Esophagus squamous epithelium (tissue), 4 donors: ENCODE results near the gene CES2.

ENCODE experiments used
- POLR2A ChIP-seq, 4 donors: fragments of 450-650 bp; IDR thresholded peaks; one replicate each; pipeline ENCODE4 v1.6.1; 2017; ENCODE audit warnings: antibody characterized with exemption in 4 of 4, mild to moderate bottlenecking in 4 of 4, moderate library complexity in 3 of 4
- TF ChIP-seq, protein P1 (sequence below), 6 experiments: fragments of 450-650 bp in 4 of 6; fragments of 200-600 bp in 2 of 6; sonication (generic) in 2 of 6; IDR thresholded peaks; one replicate each; pipeline ENCODE4 v1.5.1; 2016 to 2019; ENCODE audit warnings: antibody characterized with exemption in 6 of 6, mild to moderate bottlenecking in 4 of 6, moderate library complexity in 4 of 6

DNA sequence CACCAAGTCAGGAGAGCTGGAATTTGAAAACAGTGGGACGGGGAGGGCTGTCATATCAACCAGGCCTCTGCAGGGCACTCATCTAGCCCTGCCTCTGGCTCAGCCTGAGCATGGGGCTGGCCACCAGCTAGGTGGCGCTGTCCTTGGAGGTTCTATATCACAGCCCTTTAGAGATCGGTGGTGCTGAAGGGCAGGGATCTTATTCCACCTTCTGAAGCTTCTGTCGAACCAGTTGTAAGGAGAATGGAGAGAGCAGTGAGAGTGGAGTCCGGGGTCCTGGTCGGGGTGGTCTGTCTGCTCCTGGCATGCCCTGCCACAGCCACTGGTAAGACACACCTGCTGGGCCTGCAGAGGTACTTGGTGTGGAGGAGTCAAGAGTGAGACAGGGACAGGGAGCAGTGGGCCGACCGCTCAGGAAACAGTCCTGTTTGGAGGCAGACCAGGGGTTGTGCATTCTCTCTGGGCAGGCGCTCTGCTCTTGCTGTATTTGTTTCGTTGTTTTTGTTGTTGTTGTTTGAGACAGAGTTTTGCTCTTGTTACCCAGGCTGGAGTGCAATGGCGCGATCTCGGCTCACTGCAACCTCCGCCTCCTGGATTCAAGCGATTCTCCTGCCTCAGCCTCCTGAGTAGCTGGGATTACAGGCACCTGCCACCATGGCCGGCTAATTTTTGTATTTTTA lies 25.9 kb downstream of the CES2 start, which contains the start of gene CES3:
- TF ChIP-seq, protein P1, sequence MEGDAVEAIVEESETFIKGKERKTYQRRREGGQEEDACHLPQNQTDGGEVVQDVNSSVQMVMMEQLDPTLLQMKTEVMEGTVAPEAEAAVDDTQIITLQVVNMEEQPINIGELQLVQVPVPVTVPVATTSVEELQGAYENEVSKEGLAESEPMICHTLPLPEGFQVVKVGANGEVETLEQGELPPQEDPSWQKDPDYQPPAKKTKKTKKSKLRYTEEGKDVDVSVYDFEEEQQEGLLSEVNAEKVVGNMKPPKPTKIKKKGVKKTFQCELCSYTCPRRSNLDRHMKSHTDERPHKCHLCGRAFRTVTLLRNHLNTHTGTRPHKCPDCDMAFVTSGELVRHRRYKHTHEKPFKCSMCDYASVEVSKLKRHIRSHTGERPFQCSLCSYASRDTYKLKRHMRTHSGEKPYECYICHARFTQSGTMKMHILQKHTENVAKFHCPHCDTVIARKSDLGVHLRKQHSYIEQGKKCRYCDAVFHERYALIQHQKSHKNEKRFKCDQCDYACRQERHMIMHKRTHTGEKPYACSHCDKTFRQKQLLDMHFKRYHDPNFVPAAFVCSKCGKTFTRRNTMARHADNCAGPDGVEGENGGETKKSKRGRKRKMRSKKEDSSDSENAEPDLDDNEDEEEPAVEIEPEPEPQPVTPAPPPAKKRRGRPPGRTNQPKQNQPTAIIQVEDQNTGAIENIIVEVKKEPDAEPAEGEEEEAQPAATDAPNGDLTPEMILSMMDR (IDR thresholded peaks at IDR 0.05) = peak; percentile 65 to 83 (median 70)
- TF ChIP-seq POLR2A (IDR thresholded peaks at IDR 0.05) = no peak
